GM12878 (cell line): Measurements from ENCODE around the gene NLRP5. TPM values are rescaled to one million over a fixed set of nuclear protein-coding genes. Genes with fewer than 3 reads are reported as not detected.

Experiments used
- ATAC-seq: fragments of 200-7000 bp; cut with Tn5 transposase; 3 replicates; pipeline ENCODE4 v1.9.1; 2020; ENCODE audit warnings: mild to moderate bottlenecking, moderate library complexity
- BruUV-seq: library from RNA; stranded (reverse); fragments of 400-500 nt; replicated peaks from 2 replicates; lab custom pipeline; 2021; lab: Mats Ljungman, UMichigan
- CTCF ChIA-PET: fragments of 300-600 bp; sonication (Branson Sonifier 250); formaldehyde crosslinking; extraction: SDS; loops from one replicate; lab custom pipeline; 2021; ENCODE audit warnings: inconsistent platforms; lab: Yijun Ruan, JAX
- POLR2A ChIA-PET: fragments of 350-600 bp; formaldehyde crosslinking; extraction: SDS; loops from one replicate; lab custom pipeline; 2021; ENCODE audit warnings: inconsistent platforms; lab: Charles Lee
- RAD21 ChIA-PET: fragments of 300-600 bp; sonication (Branson Sonifier 250); formaldehyde crosslinking; loops from one replicate; lab custom pipeline; 2023; ENCODE audit warnings: antibody characterized with exemption; ENCODE audit not compliant: unreplicated experiment; lab: Charles Lee
- SMC1A ChIA-PET: fragments of 300-600 bp; sonication (Branson Sonifier 250); formaldehyde crosslinking; loops from one replicate; lab custom pipeline; 2023; ENCODE audit not compliant: unreplicated experiment, uncharacterized antibody; lab: Charles Lee
- DNase-seq: peaks from one replicate; pipeline ENCODE4 v3.0.0-alpha.2; 2011; ENCODE audit warnings: low read depth, low spot score
- FAIRE-seq: peaks from 3 replicates; lab custom pipeline; 2011; peaks lifted over from hg19 to GRCh38; lab: Jason Lieb, UNC
- H2AFZ ChIP-seq: 2 replicates; pipeline ENCODE4 v1.6.0; 2011; ENCODE audit warnings: low read depth, low read length, control low read depth; ENCODE audit not compliant: control insufficient read depth
- H3K27ac ChIP-seq: 2 replicates; pipeline ENCODE4 v1.5.1; 2011; ENCODE audit warnings: control low read depth; ENCODE audit not compliant: control insufficient read depth, insufficient read depth
- H3K27me3 ChIP-seq, 2 experiments: replicated peaks in 1 of 2; 2 replicates each; pipeline versions ENCODE4 v1.6.0 to v1.6.1; 2011; ENCODE audit warnings: low read length in 1 of 2; ENCODE audit not compliant: control insufficient read depth in 2 of 2, insufficient read depth in 2 of 2
- H3K36me3 ChIP-seq, 2 experiments: 2 replicates each; pipeline ENCODE4 v1.5.1; 2011; ENCODE audit warnings: low read length in 1 of 2; ENCODE audit not compliant: control insufficient read depth in 2 of 2, insufficient read depth in 2 of 2
- H3K4me1 ChIP-seq: 2 replicates; pipeline ENCODE4 v1.6.1; 2011; ENCODE audit warnings: mild to moderate bottlenecking, low read length, moderate library complexity, mixed read lengths; ENCODE audit not compliant: control insufficient read depth, insufficient read depth
- H3K4me2 ChIP-seq: 2 replicates; pipeline ENCODE4 v1.6.0; 2011; ENCODE audit warnings: control low read depth; ENCODE audit not compliant: control insufficient read depth, insufficient read depth
- H3K4me3 ChIP-seq: fragments of 200-600 bp; sonication (generic); 2 replicates; pipeline ENCODE4 v1.5.1; 2016
- H3K79me2 ChIP-seq: 2 replicates; pipeline ENCODE4 v1.6.0; 2011; ENCODE audit warnings: low read length; ENCODE audit not compliant: control insufficient read depth, insufficient read depth
- H3K9ac ChIP-seq: 2 replicates; pipeline ENCODE4 v1.8.0; 2011; ENCODE audit warnings: low read length, control low read depth, mixed read lengths; ENCODE audit not compliant: control insufficient read depth, insufficient read depth
- H3K9me3 ChIP-seq: replicated peaks from 3 replicates; pipeline ENCODE4 v1.5.1; 2011; ENCODE audit warnings: mild to moderate bottlenecking, low read length; ENCODE audit not compliant: control insufficient read depth, insufficient read depth
- H4K20me1 ChIP-seq: 2 replicates; pipeline ENCODE4 v1.6.0; 2011; ENCODE audit not compliant: control insufficient read depth, insufficient read depth
- BCL11A ChIP-seq: IDR thresholded peaks from 2 replicates; pipeline ENCODE4 v1.6.1; 2011; ENCODE audit warnings: low read depth, low read length
- IKZF1 ChIP-seq: fragments of 450-650 bp; conservative IDR thresholded peaks from 2 replicates; pipeline ENCODE4 v1.6.1; 2017; ENCODE audit warnings: antibody characterized with exemption, mild to moderate bottlenecking
- PBX3 ChIP-seq: IDR thresholded peaks from 2 replicates; pipeline ENCODE4 v1.6.1; 2011; ENCODE audit warnings: mild to moderate bottlenecking, low read depth, low read length, moderate library complexity; ENCODE audit not compliant: insufficient replicate concordance
- PKNOX1 ChIP-seq: fragments of 450-650 bp; IDR thresholded peaks from 2 replicates; pipeline ENCODE4 v1.6.1; 2016; ENCODE audit warnings: mild to moderate bottlenecking
- POLR2A ChIP-seq: IDR thresholded peaks from 2 replicates; pipeline ENCODE4 v1.6.1; 2011; ENCODE audit warnings: low read depth, mild to moderate bottlenecking, low read length
- RB1 ChIP-seq: fragments of 450-650 bp; formaldehyde crosslinking; IDR thresholded peaks from 2 replicates; pipeline ENCODE4 v1.6.1; 2017; ENCODE audit warnings: mild to moderate bottlenecking, borderline replicate concordance
- WGBS: methylation state at CpG from one replicate; pipeline ENCODE4 v1.1.6; 2016; ENCODE audit warnings: low lambda C conversion rate; ENCODE audit not compliant: insufficient replicate concordance, insufficient coverage; ENCODE audit errors: missing lambda C conversion rate; 5-methylcytosine and 5-hydroxymethylcytosine counted together
- in situ Hi-C: fragments of 300-500 bp; cut with MboI; formaldehyde crosslinking; loops from 9 replicates; pipeline ENCODE4 v1.14.3; 2018; ENCODE audit warnings: mixed read lengths
- intact Hi-C: fragments of 100-400 bp; cut with micrococcal nuclease; formaldehyde crosslinking; loops from one replicate; pipeline ENCODE4 v1.14.2; 2022; ENCODE audit not compliant: unreplicated experiment
- polyA plus RNA-seq, 11 experiments: library from polyadenylated mRNA; depleted of rRNA in 4 of 11; unstranded in 6 of 11; stranded (reverse) in 5 of 11; fragments of >200 nt; fragmentation: Nextera tagmentation in 4 of 11; fragmentation: Illumina TruSeq in 1 of 11; extraction: Ambion mirVana in 4 of 11; extraction: Trizol in 1 of 11; gene quantifications; 1 replicate in 1 of 11; 2 replicates in 10 of 11; pipeline versions ENCODE4 v1.2.1 to v1.2.3, GENCODE V29; 2011 to 2016; ENCODE audit warnings: inconsistent platforms in 2 of 11, missing spikeins in 2 of 11, low read depth in 1 of 11
- total RNA-seq, 4 experiments: library from RNA; depleted of rRNA in 3 of 4; stranded (reverse); fragments of >200 nt in 3 of 4; fragmentation: Illumina TruSeq in 1 of 4; extraction: Trizol in 1 of 4; gene quantifications; 2 replicates each; pipeline versions ENCODE4 v1.2.1 to v1.2.3, GENCODE V29; 2013 to 2021

NLRP5 gene
- total and polyA plus RNA-seq, 10 of the 15 experiments (the other 5 are each of a cell fraction or from before 2014, with no cell fraction given) = 0.01 TPM; not detected in 9

- Histone ChIP-seq H3K9me3 (no peaks in the 10 kb centered on the region), H3K27ac (0 out of 2 replicates have a peak overlapping the region, but pooled peaks have one; percentile 24), H3K4me1 (peaks cover 44% of the 10 kb centered on the region), H3K36me3 (peaks cover 0 to 9% of the 10 kb centered on the region in 2 experiments; a peak in 3 of 4 replicates), H3K4me2 (peak overlapping the region; percentile 48), H3K27me3 (no peaks in the 10 kb centered on the region), H3K4me3 (no peak overlapping the region; the same call in 1 of the 2 replicates), H4K20me1 (no peaks in the 10 kb centered on the region; the same call in 1 of the 2 replicates), H3K79me2 (peaks cover 81% of the 10 kb centered on the region), H3K9ac (no peak overlapping the region; the same call in 1 of the 2 replicates), H2AFZ (no peak overlapping the region)
- no peak for ATAC-seq
- peak; percentile 93 for TF ChIP-seq PKNOX1
- no peak for TF ChIP-seq IKZF1
- TF ChIP-seq PBX3 = peak; percentile 85
- no peak for TF ChIP-seq BCL11A
- no peak for TF ChIP-seq POLR2A
- TF ChIP-seq RB1 = no peak
- POLR2A ChIA-PET = no interaction called here
- WGBS = 63% methylated on average over 13 of the region's 13 CpGs
- in situ Hi-C loops (no loop called here), intact Hi-C loops (no loop called here)
- BruUV-seq = no TSS peak
- no peak for FAIRE-seq
- SMC1A ChIA-PET = no interaction called here
- RAD21 ChIA-PET = no interaction called here
- no peak for DNase-seq
- CTCF ChIA-PET = interaction anchor here (0.7 kb wide), 1 partner anchor 43 kb away, joined by 3 read pairs; no protein-coding TSS in a partner anchor
Observed at GRCh38 chr19:56109226-56109625, 122.7 kb downstream of the NLRP5 start.
